H9 (cell line): ENCODE measurements around the gene NGB. TPM values are rescaled to one million over a fixed set of nuclear protein-coding genes. Genes with fewer than 3 reads are reported as not detected.

Experiments used
- DNase-seq: peaks from one replicate; pipeline ENCODE4 v3.0.0-alpha.2; 2017
- H2AFZ ChIP-seq: one replicate; pipeline ENCODE4 v1.6.1; 2013; ENCODE audit warnings: mild to moderate bottlenecking, low read length, control low read depth, moderate library complexity
- H2AK5ac ChIP-seq: 2 replicates; pipeline ENCODE4 v1.6.1; 2013; ENCODE audit warnings: low read length, control low read depth, mixed read lengths; ENCODE audit not compliant: insufficient read length
- H2BK120ac ChIP-seq: one replicate; pipeline ENCODE4 v1.6.1; 2013; ENCODE audit warnings: low read depth, mild to moderate bottlenecking, low read length, control low read depth, inconsistent platforms; ENCODE audit not compliant: poor library complexity, severe bottlenecking
- H2BK12ac ChIP-seq: 2 replicates; pipeline ENCODE4 v1.6.1; 2013; ENCODE audit warnings: low read length, control low read depth, mixed read lengths, low read depth; ENCODE audit not compliant: insufficient read length
- H2BK15ac ChIP-seq: 2 replicates; pipeline ENCODE4 v1.6.1; 2013; ENCODE audit warnings: low read depth, low read length, control low read depth
- H2BK20ac ChIP-seq: one replicate; pipeline ENCODE4 v1.6.1; 2013; ENCODE audit warnings: low read depth, mild to moderate bottlenecking, low read length, control low read depth, inconsistent platforms; ENCODE audit not compliant: poor library complexity, severe bottlenecking
- H2BK5ac ChIP-seq: 2 replicates; pipeline ENCODE4 v1.6.1; 2013; ENCODE audit warnings: low read length, control low read depth, mixed read lengths; ENCODE audit not compliant: insufficient read length
- H3K14ac ChIP-seq: 2 replicates; pipeline ENCODE4 v1.6.1; 2013; ENCODE audit warnings: low read length, control low read depth; ENCODE audit not compliant: insufficient read depth
- H3K18ac ChIP-seq: 2 replicates; pipeline ENCODE4 v1.6.1; 2013; ENCODE audit warnings: low read depth, mild to moderate bottlenecking, mixed read lengths, low read length, control low read depth; ENCODE audit not compliant: insufficient read length
- H3K23ac ChIP-seq: 2 replicates; pipeline ENCODE4 v1.6.1; 2013; ENCODE audit warnings: low read length, control low read depth, mixed read lengths, low read depth; ENCODE audit not compliant: insufficient read length
- H3K23me2 ChIP-seq: 2 replicates; pipeline ENCODE4 v1.6.1; 2013; ENCODE audit warnings: low read depth, mild to moderate bottlenecking, mixed read lengths, low read length, control low read depth; ENCODE audit not compliant: insufficient read length, poor library complexity, severe bottlenecking
- H3K27ac ChIP-seq: 2 replicates; pipeline ENCODE4 v1.5.1; 2013; ENCODE audit warnings: low read length, control low read depth, mixed read lengths, low read depth; ENCODE audit not compliant: insufficient read length
- H3K27me3 ChIP-seq: 2 replicates; pipeline ENCODE4 v1.6.1; 2013; ENCODE audit warnings: low read length, control low read depth, inconsistent platforms; ENCODE audit not compliant: insufficient read depth
- H3K4ac ChIP-seq: 2 replicates; pipeline ENCODE4 v1.6.1; 2013; ENCODE audit warnings: low read depth, mild to moderate bottlenecking, control low read depth, inconsistent platforms, low read length, moderate library complexity
- H3K4me1 ChIP-seq: 2 replicates; pipeline ENCODE4 v1.6.1; 2013; ENCODE audit warnings: low read length, control low read depth, inconsistent platforms; ENCODE audit not compliant: insufficient read depth
- H3K4me2 ChIP-seq: 2 replicates; pipeline ENCODE4 v1.6.1; 2013; ENCODE audit warnings: low read length, control low read depth, mixed read lengths; ENCODE audit not compliant: insufficient read length, insufficient read depth
- H3K56ac ChIP-seq: 2 replicates; pipeline ENCODE4 v1.6.1; 2013; ENCODE audit warnings: low read depth, mild to moderate bottlenecking, mixed read lengths, low read length, control low read depth; ENCODE audit not compliant: insufficient read length
- H3K79me1 ChIP-seq: 2 replicates; pipeline ENCODE4 v1.6.1; 2013; ENCODE audit warnings: low read depth, mild to moderate bottlenecking, moderate library complexity, low read length, control low read depth, inconsistent platforms; ENCODE audit not compliant: insufficient read depth, poor library complexity, severe bottlenecking
- H3K79me2 ChIP-seq: 2 replicates; pipeline ENCODE4 v1.6.1; 2013; ENCODE audit warnings: low read length, control low read depth, inconsistent platforms; ENCODE audit not compliant: insufficient read depth
- H3K9ac ChIP-seq: 2 replicates; pipeline ENCODE4 v1.6.1; 2013; ENCODE audit warnings: low read length, control low read depth, mixed read lengths; ENCODE audit not compliant: insufficient read length; ENCODE audit errors: extremely low read depth
- H3K9me3 ChIP-seq: one replicate; pipeline ENCODE4 v1.6.1; 2013; ENCODE audit warnings: low read depth, low read length, inconsistent platforms; ENCODE audit not compliant: control insufficient read depth
- H3T11ph ChIP-seq: one replicate; pipeline ENCODE4 v1.6.1; 2013; ENCODE audit warnings: mild to moderate bottlenecking, low read length, control low read depth, inconsistent platforms
- H4K20me1 ChIP-seq: one replicate; pipeline ENCODE4 v1.6.1; 2013; ENCODE audit not compliant: control insufficient read depth, insufficient read length, insufficient read depth
- H4K5ac ChIP-seq: 2 replicates; pipeline ENCODE4 v1.6.1; 2013; ENCODE audit warnings: low read depth, mild to moderate bottlenecking, mixed read lengths, low read length, control low read depth; ENCODE audit not compliant: insufficient read length
- H4K8ac ChIP-seq: replicated peaks from 2 replicates; pipeline ENCODE4 v1.6.1; 2013; ENCODE audit warnings: low read length, control low read depth, mixed read lengths, low read depth; ENCODE audit not compliant: insufficient read length
- H4K91ac ChIP-seq: 2 replicates; pipeline ENCODE4 v1.6.1; 2013; ENCODE audit warnings: low read depth, mild to moderate bottlenecking, moderate library complexity, mixed read lengths, low read length, control low read depth; ENCODE audit not compliant: insufficient read length
- H3K27ac Mint-ChIP-seq, 3 experiments: 2 replicates in 2 of 3; 3 replicates in 1 of 3; pipeline ENCODE4 v1.8.0; 2020 to 2021; ENCODE audit warnings: mixed read lengths in 3 of 3, mild to moderate bottlenecking in 1 of 3, moderate library complexity in 1 of 3
- H3K27me3 Mint-ChIP-seq: 2 replicates; pipeline ENCODE4 v1.8.0; 2021; ENCODE audit warnings: low read depth, mild to moderate bottlenecking, moderate library complexity, mixed read lengths
- H3K36me3 Mint-ChIP-seq, 3 experiments: 2 replicates in 2 of 3; 3 replicates in 1 of 3; pipeline ENCODE4 v1.8.0; 2020 to 2021; ENCODE audit warnings: low read depth in 3 of 3, mixed read lengths in 3 of 3; ENCODE audit not compliant: insufficient read depth in 1 of 3
- H3K4me1 Mint-ChIP-seq, 2 experiments: 2 replicates each; pipeline ENCODE4 v1.8.0; 2020; ENCODE audit warnings: mixed read lengths in 2 of 2
- H3K4me3 Mint-ChIP-seq, 2 experiments: 2 replicates in 1 of 2; 3 replicates in 1 of 2; pipeline ENCODE4 v1.8.0; 2020 to 2021; ENCODE audit warnings: mild to moderate bottlenecking in 2 of 2, mixed read lengths in 2 of 2, moderate library complexity in 1 of 2
- H3K9me3 Mint-ChIP-seq, 2 experiments: 2 replicates in 1 of 2; 3 replicates in 1 of 2; pipeline ENCODE4 v1.8.0; 2020; ENCODE audit warnings: mild to moderate bottlenecking in 2 of 2, mixed read lengths in 2 of 2, moderate library complexity in 1 of 2
- WGBS: extraction: QIAGEN DNeasy Blood & Tissue Kit; methylation state at CpG from one replicate; pipeline ENCODE4 v1.1.7; 2013; ENCODE audit warnings: missing lambda C conversion rate, low lambda C conversion rate, mixed read lengths; ENCODE audit not compliant: insufficient read length; ENCODE audit errors: extremely low coverage; 5-methylcytosine and 5-hydroxymethylcytosine counted together
- total RNA-seq: library from RNA; stranded (reverse); gene quantifications from 2 replicates; pipeline ENCODE4 v1.2.1, GENCODE V29; 2021
- TF ChIP-seq, protein P1 (sequence below): fragments of 200-600 bp; sonication (generic); conservative IDR thresholded peaks from 3 replicates; pipeline ENCODE4 v1.8.0; 2021; ENCODE audit warnings: antibody characterized with exemption, mild to moderate bottlenecking

NGB gene
- total RNA-seq, 1 experiment from 2014 or later: 0.26 TPM

DNA sequence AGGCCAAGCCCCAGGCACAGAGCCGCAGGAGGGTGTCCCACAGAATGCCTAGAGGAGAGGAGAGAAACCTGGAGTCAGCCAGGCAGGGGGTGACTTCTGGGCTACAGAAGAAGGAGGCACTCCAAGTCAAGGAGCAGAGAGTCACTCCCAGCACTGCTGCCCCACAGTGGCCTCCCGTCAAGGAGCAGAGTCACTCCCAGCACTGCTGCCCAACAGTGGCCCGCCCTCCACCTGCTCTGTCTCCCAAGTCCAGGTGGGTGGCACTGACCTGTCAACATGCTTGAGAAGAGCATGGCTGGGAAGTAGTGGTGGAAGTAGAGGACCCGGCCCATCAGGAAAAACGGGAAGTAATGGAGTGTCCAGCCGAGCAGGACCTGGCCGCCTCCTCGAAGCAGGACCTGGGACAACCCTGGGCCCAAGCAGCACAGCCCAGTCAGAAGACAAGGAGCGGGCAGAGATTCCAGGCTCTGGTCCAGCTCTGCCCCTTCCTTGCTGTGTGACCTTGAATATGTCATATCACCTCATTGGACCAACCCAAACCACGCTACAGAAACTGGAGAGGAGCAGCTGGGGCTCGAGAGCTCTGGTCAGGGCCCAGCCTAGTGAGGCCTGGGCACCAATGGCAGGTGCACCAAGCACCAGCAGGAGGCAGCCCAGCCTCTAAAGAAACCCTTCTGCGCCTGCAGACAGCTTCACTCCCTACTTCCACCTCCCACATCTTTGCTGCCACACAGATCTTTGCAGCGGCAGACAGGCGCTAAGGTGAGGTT lies 7.6 kb upstream of the NGB start:
- Histone ChIP-seq H3K27me3 (no peaks in the 10 kb centered on the region), H3K9me3 (no peaks in the 10 kb centered on the region), H3K79me2 (no peaks in the 10 kb centered on the region), H2BK15ac (no peak overlapping the region), H3K14ac (no peak overlapping the region), H2BK120ac (no peak overlapping the region), H3K79me1 (no peaks in the 10 kb centered on the region), H4K5ac (no peak overlapping the region), H3K56ac (no peak overlapping the region), H3K27ac (no peak overlapping the region), H3T11ph (no peak overlapping the region), H3K4ac (no peak overlapping the region), H3K9ac (no peak overlapping the region), H4K20me1 (no peaks in the 10 kb centered on the region), H2AFZ (no peak overlapping the region), H2AK5ac (no peak overlapping the region), H2BK5ac (no peak overlapping the region), H3K4me2 (no peak overlapping the region), H2BK12ac (no peak overlapping the region), H3K18ac (no peak overlapping the region), H2BK20ac (no peak overlapping the region), H4K8ac (no peak overlapping the region), H3K4me1 (no peaks in the 10 kb centered on the region), H3K23me2 (no peaks in the 10 kb centered on the region), H4K91ac (no peak overlapping the region), H3K23ac (no peak overlapping the region)
- no CpG with 5 or more reads among the region's 14 CpGs for WGBS
- TF ChIP-seq, protein P1, sequence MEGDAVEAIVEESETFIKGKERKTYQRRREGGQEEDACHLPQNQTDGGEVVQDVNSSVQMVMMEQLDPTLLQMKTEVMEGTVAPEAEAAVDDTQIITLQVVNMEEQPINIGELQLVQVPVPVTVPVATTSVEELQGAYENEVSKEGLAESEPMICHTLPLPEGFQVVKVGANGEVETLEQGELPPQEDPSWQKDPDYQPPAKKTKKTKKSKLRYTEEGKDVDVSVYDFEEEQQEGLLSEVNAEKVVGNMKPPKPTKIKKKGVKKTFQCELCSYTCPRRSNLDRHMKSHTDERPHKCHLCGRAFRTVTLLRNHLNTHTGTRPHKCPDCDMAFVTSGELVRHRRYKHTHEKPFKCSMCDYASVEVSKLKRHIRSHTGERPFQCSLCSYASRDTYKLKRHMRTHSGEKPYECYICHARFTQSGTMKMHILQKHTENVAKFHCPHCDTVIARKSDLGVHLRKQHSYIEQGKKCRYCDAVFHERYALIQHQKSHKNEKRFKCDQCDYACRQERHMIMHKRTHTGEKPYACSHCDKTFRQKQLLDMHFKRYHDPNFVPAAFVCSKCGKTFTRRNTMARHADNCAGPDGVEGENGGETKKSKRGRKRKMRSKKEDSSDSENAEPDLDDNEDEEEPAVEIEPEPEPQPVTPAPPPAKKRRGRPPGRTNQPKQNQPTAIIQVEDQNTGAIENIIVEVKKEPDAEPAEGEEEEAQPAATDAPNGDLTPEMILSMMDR: peak; percentile 42; the same call in 2 of the 3 replicates
- no peak for DNase-seq
- peaks cover 4 to 9% of the 10 kb centered on the region in 2 experiments; a peak in 3 of 4 replicates for H3K4me1 Mint-ChIP-seq
- no peaks in the 10 kb centered on the region for H3K9me3 Mint-ChIP-seq
- no peak overlapping the region for H3K4me3 Mint-ChIP-seq
- H3K27ac Mint-ChIP-seq: no peak overlapping the region; a peak in 1 of 7 replicates
- peaks cover 5 to 17% (median 8%) of the 10 kb centered on the region in 3 experiments; a peak in 6 of 7 replicates for H3K36me3 Mint-ChIP-seq
- H3K27me3 Mint-ChIP-seq: peaks cover under 1% of the 10 kb centered on the region
